Measurements from ENCODE around the gene NSD1.
"Not testable (repeated sequence)": the region's sequence is repeated elsewhere in the genome, so short reads cannot be mapped to it uniquely, and the experiment has no call there.

NSD1 gene

DNA sequence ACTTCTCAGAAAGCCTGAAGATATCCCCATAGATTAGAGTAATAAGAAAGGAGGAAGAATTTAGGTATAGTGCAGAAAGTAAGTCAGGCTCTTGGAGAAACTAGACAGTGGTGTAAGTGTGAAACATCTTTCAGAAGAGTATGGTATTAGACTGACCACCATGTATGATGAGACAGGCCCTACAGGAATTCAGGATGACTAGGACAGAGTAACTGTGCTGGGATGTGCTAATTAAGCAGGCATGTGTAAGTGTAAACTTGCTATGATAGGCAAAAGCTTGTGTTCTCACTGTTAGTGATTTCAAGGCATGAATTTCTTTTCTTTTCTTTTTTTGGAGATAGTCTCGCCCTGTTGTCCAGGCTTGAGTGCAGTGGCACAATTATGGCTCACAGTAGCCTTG, 99.2 kb downstream of the NSD1 start:
- DNase-seq = no peak

DNA sequence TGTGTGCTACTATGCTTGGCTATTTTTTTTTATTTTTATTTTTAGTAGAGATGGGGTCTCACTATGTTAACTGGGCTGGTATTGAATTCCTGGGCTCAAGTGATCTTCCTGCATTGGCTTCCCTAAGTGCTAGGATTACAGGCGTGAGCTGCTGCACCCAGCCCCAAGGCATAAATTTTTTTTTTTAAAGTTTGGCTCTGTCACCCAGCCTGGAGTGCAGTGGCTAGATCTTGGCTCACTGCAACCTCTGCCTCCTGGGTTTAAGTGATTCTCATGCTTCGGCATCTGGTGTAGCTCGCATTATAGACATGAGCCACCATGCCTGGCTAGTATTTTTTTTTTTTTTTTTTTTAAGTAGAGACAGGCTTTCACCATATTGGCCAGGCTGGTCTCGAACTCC, 99.6 kb downstream of the NSD1 start:
- DNase-seq = no peak

DNA sequence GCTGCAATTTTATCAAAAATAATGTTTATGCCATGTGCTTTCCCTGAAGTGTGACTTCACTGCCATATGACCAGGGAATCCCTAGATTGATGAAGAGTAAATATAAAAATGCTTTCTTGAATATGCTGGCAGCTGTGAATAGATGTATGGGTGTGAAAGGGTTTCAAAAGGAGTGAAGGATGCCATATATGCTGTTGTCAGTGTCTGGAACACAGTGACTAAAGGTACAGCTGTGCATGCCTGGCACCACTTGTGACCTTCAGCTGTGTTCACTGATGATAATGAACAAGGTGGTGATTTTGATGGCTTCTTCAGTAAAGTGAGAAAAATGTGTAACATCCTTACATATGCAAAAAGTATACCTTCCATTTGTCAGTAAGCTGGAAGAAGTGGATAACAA, 100.2 kb downstream of the NSD1 start:
- no peak for DNase-seq

DNA sequence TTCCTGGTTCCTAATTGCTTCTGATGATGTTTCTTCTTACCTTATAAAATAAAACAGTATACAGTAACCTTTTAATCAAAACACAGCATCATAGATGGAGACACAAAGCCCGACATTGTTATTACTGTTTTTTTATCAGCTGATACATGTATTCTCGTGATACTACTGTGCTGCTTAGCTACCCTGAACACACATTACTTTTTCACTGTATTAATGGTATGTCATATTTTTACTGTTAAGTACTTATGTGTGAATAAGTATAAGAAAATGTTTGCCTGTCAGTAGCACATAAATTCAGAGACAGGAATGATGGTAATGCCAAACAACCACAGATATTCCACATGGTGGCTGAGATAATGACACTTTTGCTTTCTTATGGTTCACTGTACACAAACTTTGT, 101.3 kb downstream of the NSD1 start:
- DNase-seq = no peak

DNA sequence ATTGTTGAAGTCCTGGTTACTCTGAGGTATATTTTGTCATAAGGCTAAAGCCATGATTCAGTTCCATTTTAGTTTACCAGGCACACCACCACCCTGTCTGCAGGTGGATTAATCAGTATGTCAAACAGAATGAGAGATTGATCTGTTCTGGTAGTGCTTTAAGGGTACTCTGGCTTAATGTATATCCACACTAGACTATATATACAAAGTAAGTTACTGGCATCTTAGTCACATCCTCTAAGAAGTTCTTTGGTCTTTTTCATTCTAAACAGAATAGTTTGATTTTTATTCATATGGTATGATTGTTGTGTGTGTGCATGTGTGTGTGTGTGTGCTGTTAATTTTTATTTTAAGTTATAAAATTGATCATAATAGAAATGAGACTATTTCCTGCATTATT, 108.2 kb downstream of the NSD1 start:
- no peak for DNase-seq

DNA sequence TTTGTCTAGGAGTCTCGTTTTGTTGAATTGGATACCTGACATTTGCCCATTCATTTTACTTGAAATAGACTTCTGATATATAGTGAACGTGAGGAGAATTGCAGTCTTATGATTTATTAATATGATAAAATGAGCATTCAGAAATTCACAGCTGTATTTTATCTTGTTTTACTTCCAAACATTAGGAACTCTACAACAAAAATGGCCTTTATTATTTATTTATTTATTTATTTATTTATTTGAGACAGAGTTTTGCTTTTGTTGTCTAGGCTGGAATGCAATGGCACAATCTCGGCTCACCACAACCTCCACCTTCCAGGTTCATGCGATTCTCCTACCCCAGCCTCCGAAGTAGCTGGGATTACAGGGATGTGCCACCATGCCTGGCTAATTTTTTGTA, 108.7 kb downstream of the NSD1 start:
- no peak for DNase-seq

DNA sequence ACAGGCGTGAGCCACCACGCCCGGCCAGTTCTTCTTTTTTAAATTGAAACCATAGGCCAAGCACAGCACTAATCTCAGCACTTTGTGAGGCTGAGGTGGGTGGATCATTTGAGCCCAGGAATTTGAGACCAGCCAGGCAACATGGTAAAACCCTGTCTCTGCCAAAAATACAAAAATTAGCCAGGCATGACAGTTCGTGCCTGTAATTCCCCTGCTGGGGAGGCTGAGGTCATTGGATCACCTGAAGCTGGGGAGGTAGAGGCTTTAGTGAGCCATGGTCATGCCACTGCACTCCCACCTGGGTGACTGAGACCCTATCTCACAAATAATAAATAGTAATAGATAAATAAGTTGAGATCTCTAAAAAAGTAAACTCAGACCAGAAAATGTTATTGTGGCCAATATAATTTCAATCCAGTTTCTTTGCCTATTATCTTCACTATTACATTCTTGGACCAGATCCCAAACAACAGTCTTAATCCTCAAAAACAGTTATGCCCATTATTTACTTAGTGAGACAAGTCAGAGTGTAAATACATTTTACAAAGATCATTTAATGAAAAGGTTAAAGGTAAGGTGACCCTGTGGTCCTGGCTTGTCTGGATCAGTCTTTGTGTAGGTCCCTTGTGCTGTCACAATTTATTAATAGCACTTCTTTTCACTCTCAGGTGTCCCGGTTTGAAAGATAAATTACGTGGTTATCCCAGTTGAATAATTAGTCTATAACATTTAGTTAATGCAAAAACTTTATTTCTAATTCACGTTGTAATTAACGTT, 116.4 kb downstream of the NSD1 start:
- no peak for DNase-seq

DNA sequence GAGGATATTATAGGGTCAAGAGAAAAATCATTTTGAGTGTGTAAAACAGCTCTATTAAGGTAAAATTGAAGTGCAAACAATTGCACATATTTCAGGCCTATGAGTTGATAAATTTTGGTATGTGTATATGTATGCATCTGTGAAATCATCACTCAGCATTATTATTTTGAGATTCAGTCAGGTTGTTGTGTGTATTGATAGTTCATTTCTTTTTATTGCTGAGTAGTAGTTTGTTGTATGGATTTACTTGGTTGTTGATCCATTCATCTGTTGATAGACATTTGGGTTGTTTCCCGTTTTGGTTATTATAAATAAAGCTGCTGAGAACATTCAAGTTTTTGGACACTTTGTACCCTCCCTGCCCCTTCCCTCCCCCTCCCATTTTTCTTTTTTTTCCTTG, 119.7 kb downstream of the NSD1 start:
- no peak for DNase-seq

DNA sequence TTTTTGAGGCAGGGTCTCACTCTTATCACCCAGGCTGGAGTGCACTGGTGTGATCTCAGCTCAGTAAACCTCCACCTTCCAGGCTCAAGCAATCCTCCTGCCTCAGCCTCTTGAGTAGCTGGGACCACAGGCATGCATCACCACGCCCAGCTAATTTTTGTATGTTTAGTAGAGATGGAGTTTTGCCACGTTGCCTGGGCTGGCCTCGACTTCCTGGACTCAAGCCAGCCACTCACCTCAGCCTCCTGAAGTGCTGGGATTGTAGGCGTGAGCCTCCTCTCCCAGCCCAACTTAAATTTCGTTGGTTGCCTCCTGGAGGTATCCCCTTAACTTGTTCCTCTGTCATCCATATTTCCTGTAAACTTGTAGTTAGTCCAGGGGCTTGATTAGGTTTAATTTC, 122.7 kb downstream of the NSD1 start:
- DNase-seq = no peak

DNA sequence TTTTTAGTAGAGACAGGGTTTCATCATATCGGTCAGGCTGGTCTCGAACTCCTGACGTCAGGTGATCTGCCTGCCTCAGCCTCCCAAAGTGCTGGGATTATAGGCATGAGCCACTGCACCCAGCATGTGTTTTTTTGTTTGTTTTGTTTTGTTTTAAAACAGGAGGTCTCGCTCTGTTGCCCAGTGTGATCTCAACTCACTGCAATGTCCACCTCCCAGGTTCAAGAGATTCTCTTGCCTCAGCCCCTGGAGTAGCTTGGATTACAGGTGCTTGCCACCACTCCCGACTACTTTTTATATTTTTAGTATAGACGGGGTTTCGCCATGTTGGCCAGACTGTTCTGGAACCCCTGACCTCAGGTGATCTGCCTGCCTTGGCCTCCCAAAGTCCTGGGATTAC, 125.1 kb downstream of the NSD1 start:
- not testable (repeated sequence) for DNase-seq

DNA sequence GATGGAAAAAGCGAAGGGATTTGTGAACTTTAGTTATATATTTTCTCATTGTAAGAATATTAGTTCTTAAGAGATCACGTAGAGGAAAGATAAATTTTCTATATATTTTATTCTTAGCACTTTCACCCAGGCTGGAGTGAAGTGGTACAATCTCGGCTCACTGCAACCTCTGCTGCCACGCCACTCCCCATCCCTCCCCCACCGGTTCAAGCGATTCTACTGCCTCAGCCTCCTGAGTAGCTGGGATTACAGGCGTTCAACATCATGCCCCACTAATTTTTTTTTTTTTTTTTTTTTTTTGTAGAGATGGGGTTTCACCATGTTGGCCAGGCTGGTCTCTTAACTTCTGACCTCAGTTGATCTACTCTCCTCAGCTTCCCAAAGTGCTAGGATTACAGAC, 127.4 kb downstream of the NSD1 start:
- DNase-seq = no peak

DNA sequence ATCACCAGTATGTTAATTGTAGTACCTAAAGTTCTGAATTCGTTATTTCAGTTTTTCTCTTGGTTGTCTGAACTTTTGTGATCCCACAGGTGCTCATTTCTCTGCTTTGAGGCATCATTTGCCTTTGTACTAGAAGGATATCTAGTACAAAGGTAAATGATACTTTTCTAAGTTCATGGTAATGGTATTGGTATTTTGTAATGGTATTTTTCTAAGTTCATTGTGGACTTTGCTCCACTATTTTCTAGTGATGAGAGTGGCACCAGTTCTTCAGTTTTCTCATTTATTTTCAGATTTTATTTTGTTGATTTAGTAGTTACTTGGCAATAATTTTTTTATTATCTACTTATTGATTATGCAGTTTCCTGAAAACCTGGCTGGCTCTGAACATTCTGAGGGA, 127.9 kb downstream of the NSD1 start:
- DNase-seq = no peak

DNA sequence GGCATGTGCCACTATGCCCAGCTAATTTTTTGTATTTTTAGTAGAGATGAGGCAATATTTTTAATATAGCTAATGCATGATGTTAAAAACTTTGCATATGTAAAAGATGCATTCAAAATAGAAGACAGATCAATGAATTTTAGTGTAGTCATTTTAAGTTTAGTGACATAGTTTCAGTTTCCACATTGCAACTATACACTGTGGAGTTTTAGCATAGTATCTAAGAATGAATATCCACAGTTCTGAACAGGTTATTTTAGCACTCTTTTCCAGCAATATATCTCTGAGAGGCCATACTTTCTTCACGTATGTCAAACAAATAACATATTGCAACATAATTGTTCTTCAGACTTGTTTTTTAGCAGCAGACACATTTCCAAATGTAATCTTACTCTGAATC, 130.6 kb downstream of the NSD1 start:
- DNase-seq = no peak

DNA sequence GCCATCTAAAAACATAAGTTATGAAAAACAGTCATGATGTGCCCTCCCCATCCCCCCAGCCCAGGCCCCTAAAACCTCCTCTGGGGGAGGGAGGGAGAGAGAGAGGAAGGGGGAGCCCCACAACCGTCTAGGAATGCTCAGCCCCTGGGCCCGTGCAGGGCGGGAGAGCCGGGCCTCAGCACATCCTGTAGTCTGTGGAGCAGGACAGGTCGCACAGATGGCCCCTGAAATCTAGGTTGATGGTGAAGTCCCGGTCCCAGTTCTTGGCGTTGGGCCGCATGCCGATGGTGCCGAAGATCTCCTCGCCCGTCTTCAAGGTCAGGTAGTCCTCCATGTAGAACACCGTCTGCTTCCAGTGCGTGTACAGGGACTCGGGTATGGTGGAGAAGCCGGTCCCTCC, 131.8 kb downstream of the NSD1 start:
- DNase-seq = no peak

DNA sequence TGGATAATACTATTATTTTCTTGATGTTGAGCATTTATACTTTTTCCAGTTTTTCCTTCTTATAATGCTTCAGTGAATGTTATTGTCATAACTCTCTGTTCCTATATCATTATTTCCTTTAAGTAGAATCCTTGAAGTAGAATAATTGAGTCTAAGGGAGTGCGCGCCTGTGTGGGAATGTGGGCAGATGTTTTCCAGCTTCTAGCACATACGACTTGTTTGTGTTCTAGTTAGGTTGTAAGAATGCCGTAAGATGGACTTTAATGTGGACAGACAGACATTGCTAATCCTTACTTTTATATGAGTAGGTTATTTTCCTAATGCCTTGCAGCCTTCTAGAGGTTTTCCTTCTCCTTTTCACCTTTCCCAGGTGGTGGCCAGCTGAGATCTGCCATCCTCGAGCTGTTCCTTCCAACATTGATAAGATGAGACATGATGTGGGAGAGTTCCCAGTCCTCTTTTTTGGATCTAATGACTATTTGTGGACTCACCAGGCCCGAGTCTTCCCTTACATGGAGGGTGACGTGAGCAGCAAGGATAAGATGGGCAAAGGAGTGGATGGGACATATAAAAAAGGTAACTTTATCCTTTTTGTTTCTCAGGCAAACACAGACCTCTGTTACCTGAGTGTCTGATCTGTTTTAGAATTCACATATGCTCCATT, 135.8 kb downstream of the NSD1 start:
- no peak for DNase-seq

DNA sequence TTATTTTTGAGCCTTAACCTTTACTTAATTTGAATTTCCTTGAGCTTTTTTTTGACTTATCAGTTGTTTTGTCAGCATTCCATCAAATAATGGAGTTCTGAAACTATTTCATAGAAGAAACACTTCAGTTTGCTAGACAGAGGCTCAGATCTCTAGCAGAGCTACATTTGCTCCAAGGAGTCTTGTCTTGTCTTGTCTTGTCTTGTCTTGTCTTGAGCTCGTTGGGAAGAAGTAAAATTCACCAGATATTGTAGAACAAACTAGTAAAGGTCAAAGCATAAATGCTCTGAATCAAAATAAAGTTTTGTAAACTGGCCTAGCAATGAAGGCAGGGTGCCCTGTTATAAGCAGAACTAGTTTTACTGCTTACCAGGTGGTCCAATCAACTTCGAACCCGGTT, 136.4 kb downstream of the NSD1 start:
- no peak for DNase-seq

DNA sequence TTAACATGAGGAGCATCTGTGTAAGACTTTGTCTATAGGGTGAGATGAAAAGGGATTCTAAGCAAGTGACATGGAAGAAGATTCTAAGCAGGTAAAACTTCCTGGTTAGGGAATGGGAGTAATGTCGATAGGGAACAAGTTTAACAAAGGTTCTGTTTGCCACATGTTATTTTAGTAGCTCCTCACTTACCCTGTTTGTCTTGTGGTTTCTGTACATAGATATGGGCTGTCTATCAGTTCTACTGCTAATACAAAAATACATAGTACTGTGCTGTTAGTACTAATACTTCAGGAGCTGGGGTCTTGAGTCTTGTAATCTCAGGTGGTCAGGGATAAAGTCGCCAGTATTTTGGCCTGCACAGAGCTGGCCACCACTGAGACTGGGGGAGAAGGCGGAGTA, 137.1 kb downstream of the NSD1 start:
- DNase-seq = no peak

DNA sequence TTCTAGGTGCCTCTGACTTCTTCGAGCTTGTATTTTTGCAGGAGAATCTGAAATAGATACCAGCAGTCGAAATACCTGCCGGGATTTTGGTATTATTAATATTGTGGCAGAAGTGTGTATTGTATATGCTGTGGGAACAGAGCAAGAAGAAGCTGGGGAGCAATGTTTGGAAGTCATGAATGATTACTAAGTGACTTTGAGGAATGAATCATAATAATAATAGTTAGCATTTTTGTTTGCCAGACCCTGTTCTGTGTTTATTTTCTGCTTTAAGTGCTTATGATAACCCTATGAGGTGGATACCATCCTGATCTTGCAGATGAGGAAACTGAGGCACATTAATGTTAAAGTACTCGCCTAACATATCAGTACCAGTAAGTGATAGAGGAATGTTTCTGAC, 137.5 kb downstream of the NSD1 start:
- DNase-seq = no peak

DNA sequence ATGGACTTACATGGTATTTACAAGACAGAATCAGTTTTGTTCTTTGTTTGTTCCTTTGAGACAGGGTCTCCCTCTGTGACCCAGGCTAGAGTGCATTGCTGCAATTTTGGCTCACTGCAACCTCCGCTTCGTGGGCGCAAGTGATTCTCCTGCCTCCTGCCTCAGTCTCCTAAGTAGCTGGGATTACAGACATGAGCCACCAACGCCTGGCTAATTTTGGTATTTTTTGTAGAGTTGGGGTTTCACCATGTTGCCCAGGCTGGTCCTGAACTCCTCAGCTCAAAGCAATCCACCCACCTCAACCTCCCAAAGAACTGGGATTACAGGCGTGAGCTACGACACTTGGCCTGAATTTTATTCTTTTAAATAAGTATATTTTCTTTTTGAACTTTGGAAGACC, 142.3 kb downstream of the NSD1 start:
- no peak for DNase-seq

DNA sequence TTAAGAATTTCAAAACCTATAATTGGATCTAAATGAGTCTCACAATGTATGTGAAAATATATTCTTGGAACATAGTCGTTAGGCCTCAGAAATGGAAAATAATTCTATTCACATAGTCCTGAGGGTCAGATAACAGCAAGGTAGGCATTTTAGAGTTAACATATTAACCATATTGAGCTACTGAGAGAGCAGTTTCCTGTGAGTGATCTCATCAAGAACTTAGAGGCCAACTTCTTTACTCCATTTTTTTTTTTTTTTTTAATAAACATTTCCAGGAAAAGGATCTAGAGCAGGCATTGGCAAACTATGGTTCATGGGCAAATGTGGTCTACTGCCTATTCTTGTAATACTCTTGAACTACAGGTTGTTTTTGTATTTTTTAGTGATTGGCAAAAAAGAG, 143.3 kb downstream of the NSD1 start:
- no peak for DNase-seq

DNA sequence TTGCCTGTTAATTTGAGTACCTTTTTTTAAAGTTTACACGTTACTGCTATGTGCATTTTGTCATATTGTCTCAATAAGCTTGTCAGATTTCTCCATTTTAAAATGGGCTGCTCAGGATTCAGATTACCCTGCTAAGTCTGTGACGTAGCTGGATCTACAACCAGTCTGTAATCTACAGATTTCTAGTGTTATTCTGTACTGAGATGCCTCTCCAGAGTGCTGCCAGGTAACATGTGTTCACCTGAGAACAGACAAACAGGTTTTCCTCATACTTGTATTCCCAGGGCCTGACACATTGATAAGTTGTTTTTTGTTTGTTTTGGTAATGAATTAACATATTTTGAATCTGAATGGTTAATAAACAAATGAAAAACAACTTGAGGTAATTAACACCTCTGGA, 154.6 kb downstream of the NSD1 start:
- no peak for DNase-seq

DNA sequence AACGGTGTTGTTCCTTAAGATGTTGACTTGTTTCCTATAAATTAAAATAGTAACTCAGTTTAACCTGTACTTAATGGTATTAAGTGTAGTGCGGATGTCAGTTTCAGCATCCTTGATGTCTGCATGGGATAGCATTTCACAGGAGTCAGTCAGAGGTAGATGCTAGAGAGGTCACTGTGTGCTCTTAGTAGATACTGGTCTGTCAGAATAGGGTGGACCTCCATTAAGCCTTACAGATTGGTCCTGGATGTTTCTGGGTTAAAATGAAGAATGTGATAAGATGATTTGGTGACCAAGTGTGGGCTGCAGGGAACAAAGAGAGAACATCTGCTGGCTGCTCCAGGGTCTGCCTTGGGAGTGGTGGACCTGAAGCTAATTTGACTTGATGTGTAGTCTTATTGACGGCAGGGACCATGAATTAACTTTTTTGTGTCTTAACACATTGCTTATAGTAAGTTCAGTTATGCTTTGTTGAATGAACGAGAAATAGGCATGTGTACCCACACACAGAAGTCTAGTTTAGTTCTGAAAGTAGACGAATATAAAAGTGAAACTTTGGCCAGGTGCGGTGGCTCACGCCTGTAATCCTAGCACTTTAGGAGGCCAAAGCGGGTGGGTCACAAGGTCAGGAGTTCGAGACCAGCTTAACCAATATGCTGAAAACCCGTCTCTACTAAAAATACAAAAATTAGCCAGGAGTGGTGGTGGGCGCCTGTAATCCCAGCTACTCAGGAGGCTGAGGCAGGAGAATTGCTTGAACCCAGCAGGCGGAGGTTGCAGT, 157.4 kb downstream of the NSD1 start:
- no peak for DNase-seq

DNA sequence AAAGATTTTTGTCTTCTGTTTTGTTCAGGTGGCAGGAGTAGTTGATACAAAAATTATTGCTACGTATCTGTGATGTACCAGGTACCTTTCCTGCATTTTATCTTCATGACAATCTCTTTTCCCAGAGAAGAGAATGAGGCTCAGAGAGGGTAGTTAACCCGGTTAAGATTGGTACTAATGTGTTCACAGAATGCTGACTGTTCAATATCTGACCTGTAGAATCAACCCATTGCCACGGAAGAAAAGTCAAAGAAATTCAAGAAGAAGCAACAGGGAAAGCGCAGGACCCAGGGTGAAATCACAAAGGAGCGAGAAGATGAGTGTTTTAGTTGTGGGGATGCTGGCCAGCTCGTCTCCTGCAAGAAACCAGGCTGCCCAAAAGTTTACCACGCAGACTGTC, 158.2 kb downstream of the NSD1 start:
- no peak for DNase-seq

Data from DMS53 (cell line).